SK-N-SH (cell line): ENCODE results near the gene MACROD2. TPM values are rescaled to one million over a fixed set of nuclear protein-coding genes. Genes with fewer than 3 reads are reported as not detected.

Source experiments
- CTCF ChIA-PET: fragments of 300-600, 350-600 bp; formaldehyde crosslinking; extraction: SDS; loops from one replicate; lab custom pipeline; 2021; lab: Yijun Ruan, JAX
- POLR2A ChIA-PET: fragments of 350-600 bp; sonication (Branson Sonifier 250); formaldehyde crosslinking; extraction: SDS; loops from one replicate; lab custom pipeline; 2020; ENCODE audit warnings: antibody characterized with exemption, inconsistent platforms; lab: Yijun Ruan, JAX
- DNase-seq: peaks from one replicate; pipeline ENCODE4 v3.0.0; 2012
- H2AFZ ChIP-seq: fragments of 200-600 bp; sonication (generic); 2 replicates; pipeline ENCODE4 v1.8.1; 2016; ENCODE audit warnings: antibody characterized with exemption, mild to moderate bottlenecking, low read depth
- H3F3A ChIP-seq: fragments of 200-600 bp; sonication (generic); replicated peaks from 2 replicates; pipeline ENCODE3; 2016; ENCODE audit warnings: antibody characterized with exemption, mild to moderate bottlenecking; ENCODE audit not compliant: insufficient read depth
- H3K27ac ChIP-seq, 2 experiments: fragments of 200-500 bp in 1 of 2; fragments of 200-600 bp in 1 of 2; sonication (Bioruptor generic) in 1 of 2; sonication (generic), shearing (Covaris generic) in 1 of 2; 2 replicates each; pipeline versions ENCODE4 v1.5.1 to v1.6.1; 2014 to 2016; ENCODE audit warnings: low read depth in 2 of 2, inconsistent platforms in 1 of 2, low read length in 1 of 2, mild to moderate bottlenecking in 1 of 2, mixed read lengths in 1 of 2
- H3K27me3 ChIP-seq: fragments of 200-600 bp; sonication (generic), shearing (Covaris generic); 2 replicates; pipeline ENCODE4 v1.6.1; 2016; ENCODE audit warnings: mixed run types; ENCODE audit not compliant: insufficient read depth
- H3K36me3 ChIP-seq, 2 experiments: fragments of 200-500 bp in 1 of 2; fragments of 200-600 bp in 1 of 2; sonication (Bioruptor generic) in 1 of 2; sonication (generic) in 1 of 2; replicated peaks in 1 of 2; 2 replicates each; pipeline versions ENCODE3 to v1.5.1; 2014 to 2016; ENCODE audit warnings: low read length in 1 of 2, mild to moderate bottlenecking in 1 of 2; ENCODE audit not compliant: insufficient read depth in 2 of 2, control insufficient read depth in 1 of 2
- H3K4me1 ChIP-seq, 2 experiments: fragments of 200-500 bp in 1 of 2; fragments of 200-600 bp in 1 of 2; sonication (Bioruptor generic) in 1 of 2; sonication (generic), shearing (Covaris generic) in 1 of 2; 2 replicates each; pipeline versions ENCODE4 v1.5.1 to v1.6.1; 2014 to 2016; ENCODE audit warnings: low read depth in 1 of 2, low read length in 1 of 2, mixed run types in 1 of 2; ENCODE audit not compliant: insufficient read depth in 2 of 2, control insufficient read depth in 1 of 2
- H3K4me2 ChIP-seq: fragments of 200-600 bp; sonication (generic), shearing (Covaris generic); 2 replicates; pipeline ENCODE4 v1.6.1; 2017; ENCODE audit warnings: mixed run types
- H3K4me3 ChIP-seq, 2 experiments: fragments of 200-500 bp in 1 of 2; fragments of 200-600 bp in 1 of 2; sonication (Bioruptor generic) in 1 of 2; sonication (generic), shearing (Covaris generic) in 1 of 2; 2 replicates each; pipeline versions ENCODE4 v1.5.1 to v1.8.1; 2014 to 2016; ENCODE audit warnings: low read depth in 2 of 2, inconsistent platforms in 1 of 2, low read length in 1 of 2, mild to moderate bottlenecking in 1 of 2, mixed read lengths in 1 of 2, moderate library complexity in 1 of 2
- H3K79me2 ChIP-seq: fragments of 200-600 bp; sonication (generic); 2 replicates; pipeline ENCODE4 v1.8.1; 2017; ENCODE audit warnings: mild to moderate bottlenecking; ENCODE audit not compliant: insufficient read depth
- H3K9ac ChIP-seq: fragments of 200-600 bp; sonication (generic); 2 replicates; pipeline ENCODE4 v1.6.1; 2017; ENCODE audit warnings: mixed run types
- H3K9me2 ChIP-seq: fragments of 200-600 bp; sonication (generic); 2 replicates; pipeline ENCODE4 v1.6.1; 2017; ENCODE audit warnings: mixed run types
- H3K9me3 ChIP-seq: fragments of 200-600 bp; sonication (generic); 2 replicates; pipeline ENCODE4 v1.6.1; 2017; ENCODE audit warnings: mixed run types, mild to moderate bottlenecking, moderate library complexity
- H4K20me1 ChIP-seq: fragments of 200-600 bp; sonication (generic); 2 replicates; pipeline ENCODE4 v1.6.1; 2017; ENCODE audit warnings: mild to moderate bottlenecking, mixed run types; ENCODE audit not compliant: insufficient read depth
- EP300 ChIP-seq, 2 experiments: IDR thresholded peaks; 2 replicates each; pipeline versions ENCODE4 v1.4.0 to v1.6.1; 2012; ENCODE audit warnings: borderline replicate concordance in 1 of 2, low read depth in 1 of 2, low read length in 1 of 2
- EZH2phosphoT487 ChIP-seq: fragments of 200-600 bp; sonication (generic); IDR thresholded peaks from 2 replicates; pipeline ENCODE4 v1.6.1; 2017; ENCODE audit warnings: low read depth, mixed run types, mild to moderate bottlenecking, antibody characterized with exemption, moderate library complexity, borderline replicate concordance
- FOSL2 ChIP-seq: IDR thresholded peaks from 2 replicates; pipeline ENCODE4 v1.4.0; 2012; ENCODE audit warnings: low read depth, mild to moderate bottlenecking, moderate library complexity, borderline replicate concordance
- FOXM1 ChIP-seq: IDR thresholded peaks from 2 replicates; pipeline ENCODE4 v1.4.0; 2012; ENCODE audit warnings: low read depth, mild to moderate bottlenecking
- GABPA ChIP-seq: IDR thresholded peaks from 2 replicates; pipeline ENCODE4 v1.4.0; 2012; ENCODE audit warnings: low read depth, mild to moderate bottlenecking
- IRF3 ChIP-seq: fragments of 150-350 bp; IDR thresholded peaks from 2 replicates; pipeline ENCODE4 v1.6.1; 2016; ENCODE audit warnings: mild to moderate bottlenecking, low read depth, low read length
- MXI1 ChIP-seq: IDR thresholded peaks from 2 replicates; pipeline ENCODE4 v1.6.1; 2012; ENCODE audit warnings: mild to moderate bottlenecking, low read depth, low read length, improper control_type of control experiment
- NFIC ChIP-seq: IDR thresholded peaks from 2 replicates; pipeline ENCODE4 v1.4.0; 2012; ENCODE audit warnings: borderline replicate concordance
- PBX3 ChIP-seq: IDR thresholded peaks from 2 replicates; pipeline ENCODE4; 2012
- POLR2AphosphoS5 ChIP-seq: IDR thresholded peaks from 2 replicates; pipeline ENCODE4 v1.6.1; 2012; ENCODE audit warnings: low read depth, low read length
- REST ChIP-seq: IDR thresholded peaks from 2 replicates; pipeline ENCODE4 v1.6.1; 2012; ENCODE audit warnings: mild to moderate bottlenecking, low read depth, low read length, moderate library complexity
- RFX5 ChIP-seq: IDR thresholded peaks from 2 replicates; pipeline ENCODE4 v1.6.1; 2012; ENCODE audit warnings: mild to moderate bottlenecking, improper control_type of control experiment, low read length
- SIN3A ChIP-seq: IDR thresholded peaks from 2 replicates; pipeline ENCODE4 v1.6.1; 2012; ENCODE audit warnings: low read depth, mild to moderate bottlenecking, low read length, moderate library complexity, borderline replicate concordance
- TCF12 ChIP-seq: IDR thresholded peaks from 2 replicates; pipeline ENCODE4 v1.4.0; 2012
- TEAD4 ChIP-seq: IDR thresholded peaks from 2 replicates; pipeline ENCODE4 v1.4.0; 2012; ENCODE audit warnings: mild to moderate bottlenecking, borderline replicate concordance; ENCODE audit not compliant: insufficient read depth
- USF1 ChIP-seq: IDR thresholded peaks from 2 replicates; pipeline ENCODE4 v1.4.0; 2012; ENCODE audit warnings: low read depth, borderline replicate concordance
- USF2 ChIP-seq: fragments of 150-350 bp; IDR thresholded peaks from 2 replicates; pipeline ENCODE4 v1.6.1; 2017; ENCODE audit warnings: antibody characterized with exemption, low read length, low read depth, borderline replicate concordance
- YY1 ChIP-seq: IDR thresholded peaks from 2 replicates; pipeline ENCODE4 v1.4.0; 2012; ENCODE audit warnings: low read depth, mild to moderate bottlenecking
- ZBTB33 ChIP-seq: IDR thresholded peaks from 2 replicates; pipeline ENCODE4 v1.4.0; 2012; ENCODE audit warnings: low read depth, borderline replicate concordance
- WGBS: methylation state at CpG from one replicate; pipeline ENCODE4 v1.1.6; 2017; ENCODE audit warnings: low lambda C conversion rate; 5-methylcytosine and 5-hydroxymethylcytosine counted together
- polyA plus RNA-seq, 3 experiments: library from polyadenylated mRNA; depleted of rRNA; stranded (reverse); fragments of >200 nt; gene quantifications; 2 replicates each; pipeline ENCODE4 v1.2.3, GENCODE V29; 2012

MACROD2 gene
- polyA plus RNA-seq, 1 of the 3 experiments (the other 2 are of a cell fraction), result 0.33 TPM

GRCh38 chr20:14033310-14033709 is 38.0 kb downstream of the MACROD2 start:
- no peaks in the 10 kb centered on the region for H3F3A ChIP-seq
- TF ChIP-seq EP300 (IDR thresholded peaks at IDR 0.05; ENCODE audit: borderline replicate concordance in 1 of 2, low read depth in 1 of 2, low read length in 1 of 2) (no peak), EZH2phosphoT487 (no peak), YY1 (no peak), NFIC (no peak), USF2 (no peak), MXI1 (no peak), SIN3A (no peak), IRF3 (no peak), TEAD4 (no peak), GABPA (no peak), POLR2AphosphoS5 (no peak), ZBTB33 (no peak), REST (no peak), PBX3 (no peak), FOXM1 (no peak), TCF12 (no peak), RFX5 (no peak), FOSL2 (no peak), USF1 (no peak)
- H3K9me3 ChIP-seq, result no peaks in the 10 kb centered on the region
- H4K20me1 ChIP-seq, result no peaks in the 10 kb centered on the region
- ChIA-PET CTCF (no interaction called here), POLR2A (no interaction called here)
- no peak overlapping the region for H3K27ac ChIP-seq
- no peaks in the 10 kb centered on the region for H3K79me2 ChIP-seq
- H3K9ac ChIP-seq, result no peak overlapping the region
- WGBS, result 32% methylated on average over 1 of the region's 1 CpG
- no peak overlapping the region for H3K4me2 ChIP-seq
- H3K36me3 ChIP-seq, result no peaks in the 10 kb centered on the region
- H3K4me1 ChIP-seq, result no peaks in the 10 kb centered on the region
- no peak overlapping the region for H3K4me3 ChIP-seq
- no peak overlapping the region for H2AFZ ChIP-seq
- DNase-seq, result no peak
- no peaks in the 10 kb centered on the region for H3K9me2 ChIP-seq
- no peaks in the 10 kb centered on the region for H3K27me3 ChIP-seq
